RWPE1 (cell line): ENCODE measurements around the gene TSPAN13.

Source experiments
- CTCF ChIA-PET: fragments of 350-600 bp; sonication (Branson Sonifier 250); formaldehyde crosslinking; extraction: SDS; loops from one replicate; lab custom pipeline; 2021; lab: Yijun Ruan, JAX
- POLR2A ChIA-PET: fragments of 400-600 bp; formaldehyde crosslinking; extraction: SDS; loops from one replicate; lab custom pipeline; 2020; ENCODE audit warnings: antibody characterized with exemption; ENCODE audit not compliant: low non-redundant PET; lab: Yijun Ruan, JAX
- DNase-seq: peaks from one replicate; pipeline ENCODE4 v3.0.0; 2012; ENCODE audit warnings: low spot score
- H3K27ac ChIP-seq: fragments of 450-650 bp; 2 replicates; pipeline ENCODE4 v1.5.1; 2017
- CTCF ChIP-seq: fragments of 450-650 bp; conservative IDR thresholded peaks from 2 replicates; pipeline ENCODE4 v1.5.1; 2017; ENCODE audit warnings: low read depth, mild to moderate bottlenecking

The TSPAN13 gene

GRCh38 chr7:16754856-16755317 lies 1.3 kb downstream of the TSPAN13 start:
- CTCF ChIA-PET, result interaction anchor here (0.7 kb wide), 2 partner anchors 14 to 113 kb away, joined by 3 read pairs; no protein-coding TSS in a partner anchor
- POLR2A ChIA-PET, result no interaction called here
- TF ChIP-seq CTCF, result no peak
- no peak overlapping the region for H3K27ac ChIP-seq
- DNase-seq, result no peak

GRCh38 chr7:16755397-16755796 lies 1.8 kb downstream of the TSPAN13 start:
- no peak overlapping the region for H3K27ac ChIP-seq
- ChIA-PET CTCF (no interaction called here), POLR2A (no interaction called here)
- no peak for TF ChIP-seq CTCF
- DNase-seq, result no peak

GRCh38 chr7:16758036-16758435 lies 4.5 kb downstream of the TSPAN13 start:
- TF ChIP-seq CTCF, result no peak
- ChIA-PET CTCF (no interaction called here), POLR2A (no interaction called here)
- H3K27ac ChIP-seq, result no peak overlapping the region
- DNase-seq, result no peak

GRCh38 chr7:16758631-16759611 lies 5.4 kb downstream of the TSPAN13 start:
- no peak for DNase-seq
- CTCF ChIA-PET, result no interaction called here
- no peak overlapping the region for H3K27ac ChIP-seq
- POLR2A ChIA-PET, result no interaction called here
- TF ChIP-seq CTCF, result no peak

- no peak for DNase-seq
- no peak for TF ChIP-seq CTCF
- CTCF ChIA-PET, result no interaction called here
- POLR2A ChIA-PET, result no interaction called here
- no peak overlapping the region for H3K27ac ChIP-seq
Observed at GRCh38 chr7:16759840-16760239, 6.3 kb downstream of the TSPAN13 start.

- no peak for TF ChIP-seq CTCF
- no peak overlapping the region for H3K27ac ChIP-seq
- ChIA-PET POLR2A (no interaction called here), CTCF (no interaction called here)
- DNase-seq, result no peak
Observed at GRCh38 chr7:16762177-16762576, 8.6 kb downstream of the TSPAN13 start.
